H1 (cell line): ENCODE data around the gene FADS6. TPM values are rescaled to one million over a fixed set of nuclear protein-coding genes. Genes with fewer than 3 reads are reported as not detected.

Experiments
- CTCF ChIA-PET: fragments of 300-600 bp; sonication (Branson Sonifier 250); formaldehyde crosslinking; loops from one replicate; lab custom pipeline; 2021; ENCODE audit not compliant: partially characterized antibody; lab: Charles Lee
- POLR2A ChIA-PET: fragments of 300-600 bp; sonication (Branson Sonifier 250); formaldehyde crosslinking; loops from one replicate; lab custom pipeline; 2021; ENCODE audit warnings: inconsistent platforms; ENCODE audit not compliant: partially characterized antibody; lab: Charles Lee
- DNase-seq, 2 experiments: peaks; one replicate each; pipeline versions ENCODE4 v3.0.0 to v3.0.0-alpha.2; 2010 to 2022; ENCODE audit warnings: low spot score in 2 of 2, low read depth in 1 of 2, mixed read lengths in 1 of 2
- FAIRE-seq: peaks from 2 replicates; lab custom pipeline; 2011; peaks lifted over from hg19 to GRCh38; lab: Jason Lieb, UNC
- H2AFZ ChIP-seq: 2 replicates; pipeline ENCODE4 v1.8.1; 2012; ENCODE audit warnings: low read length, inconsistent platforms
- H2AK5ac ChIP-seq: 2 replicates; pipeline ENCODE4 v1.6.1; 2013; ENCODE audit warnings: low read depth, low read length
- H2BK120ac ChIP-seq: replicated peaks from 2 replicates; pipeline ENCODE3; 2013; ENCODE audit warnings: low read depth, low read length, inconsistent platforms
- H2BK12ac ChIP-seq: 2 replicates; pipeline ENCODE4 v1.6.1; 2013; ENCODE audit warnings: low read depth, low read length
- H2BK15ac ChIP-seq: 2 replicates; pipeline ENCODE4 v1.6.1; 2013; ENCODE audit warnings: low read length
- H2BK20ac ChIP-seq: 2 replicates; pipeline ENCODE4 v1.6.1; 2013; ENCODE audit warnings: low read length
- H2BK5ac ChIP-seq: 2 replicates; pipeline ENCODE4 v1.6.1; 2013; ENCODE audit warnings: low read depth, low read length
- H3K14ac ChIP-seq: 2 replicates; pipeline ENCODE4 v1.6.1; 2013; ENCODE audit warnings: inconsistent platforms; ENCODE audit not compliant: insufficient read length
- H3K18ac ChIP-seq: 2 replicates; pipeline ENCODE4 v1.6.1; 2013; ENCODE audit warnings: low read length; ENCODE audit errors: extremely low read depth
- H3K23ac ChIP-seq: 2 replicates; pipeline ENCODE4 v1.6.1; 2013; ENCODE audit warnings: inconsistent platforms; ENCODE audit not compliant: insufficient read length
- H3K23me2 ChIP-seq: 2 replicates; pipeline ENCODE4 v1.6.1; 2013; ENCODE audit warnings: low read depth, low read length
- H3K27ac ChIP-seq: 2 replicates; pipeline ENCODE4 v1.6.1; 2011; ENCODE audit warnings: low read depth, low read length, inconsistent platforms
- H3K27me3 ChIP-seq, 4 experiments: replicated peaks in 1 of 4; 1 replicate in 1 of 4; 2 replicates in 3 of 4; pipeline versions ENCODE4 v1.6.1 to v1.8.1; 2011 to 2013; ENCODE audit warnings: low read length in 3 of 4, mild to moderate bottlenecking in 3 of 4, inconsistent platforms in 2 of 4, mixed read lengths in 2 of 4, moderate library complexity in 1 of 4; ENCODE audit not compliant: control insufficient read depth in 3 of 4, insufficient read depth in 3 of 4; ENCODE audit errors: extremely low read depth in 1 of 4
- H3K36me3 ChIP-seq, 4 experiments: 2 replicates each; pipeline versions ENCODE4 v1.6.1 to v1.8.1; 2011 to 2013; ENCODE audit warnings: mild to moderate bottlenecking in 4 of 4, low read length in 3 of 4, moderate library complexity in 2 of 4, control low read depth in 1 of 4, inconsistent platforms in 1 of 4; ENCODE audit not compliant: insufficient read depth in 4 of 4, control insufficient read depth in 2 of 4
- H3K4ac ChIP-seq: replicated peaks from 2 replicates; pipeline ENCODE3; 2013; ENCODE audit warnings: low read length, low read depth, mixed read lengths, inconsistent platforms; ENCODE audit not compliant: insufficient read length
- H3K4me1 ChIP-seq, 4 experiments: replicated peaks in 1 of 4; 1 replicate in 1 of 4; 2 replicates in 3 of 4; pipeline versions ENCODE4 v1.6.1 to v1.8.1; 2011 to 2013; ENCODE audit warnings: low read length in 3 of 4, inconsistent platforms in 2 of 4, mixed read lengths in 1 of 4; ENCODE audit not compliant: insufficient read depth in 4 of 4, control insufficient read depth in 3 of 4
- H3K4me2 ChIP-seq, 2 experiments: 2 replicates each; pipeline versions ENCODE4 v1.6.1 to v1.8.1; 2011 to 2013; ENCODE audit warnings: low read depth in 2 of 2, low read length in 2 of 2, control low read depth in 1 of 2, inconsistent platforms in 1 of 2, mild to moderate bottlenecking in 1 of 2; ENCODE audit not compliant: insufficient read depth in 1 of 2
- H3K4me3 ChIP-seq, 4 experiments: fragments of 200-600, 300-600 bp in 1 of 4; sonication (generic), shearing (Covaris generic), sonication (Bioruptor Twin) in 1 of 4; 2 replicates each; pipeline versions ENCODE4 v1.5.1 to v1.8.1; 2011 to 2016; ENCODE audit warnings: low read length in 4 of 4, low read depth in 3 of 4, control low read depth in 2 of 4, inconsistent platforms in 2 of 4, mild to moderate bottlenecking in 2 of 4, mixed read lengths in 1 of 4, moderate library complexity in 1 of 4; ENCODE audit not compliant: insufficient read depth in 2 of 4; ENCODE audit errors: extremely low read depth in 1 of 4
- H3K56ac ChIP-seq: replicated peaks from 2 replicates; pipeline ENCODE3; 2013; ENCODE audit warnings: low read depth, mild to moderate bottlenecking, mixed read lengths, low read length, inconsistent platforms; ENCODE audit not compliant: insufficient read length
- H3K79me1 ChIP-seq: 2 replicates; pipeline ENCODE4 v1.6.1; 2013; ENCODE audit warnings: low read depth, low read length, control low read depth
- H3K79me2 ChIP-seq, 2 experiments: 2 replicates each; pipeline versions ENCODE4 v1.6.1 to v1.8.1; 2012 to 2013; ENCODE audit warnings: low read length in 2 of 2, mild to moderate bottlenecking in 2 of 2, inconsistent platforms in 1 of 2; ENCODE audit not compliant: insufficient read depth in 2 of 2, control insufficient read depth in 1 of 2
- H3K9ac ChIP-seq, 4 experiments: replicated peaks in 1 of 4; 1 replicate in 1 of 4; 2 replicates in 3 of 4; pipeline versions ENCODE4 v1.6.1 to v1.8.1; 2011 to 2013; ENCODE audit warnings: low read depth in 3 of 4, low read length in 3 of 4, control low read depth in 2 of 4, mild to moderate bottlenecking in 2 of 4, moderate library complexity in 2 of 4, inconsistent platforms in 1 of 4; ENCODE audit errors: extremely low read depth in 1 of 4
- H3K9me3 ChIP-seq, 2 experiments: 2 replicates each; pipeline versions ENCODE4 v1.6.1 to v1.8.1; 2012 to 2013; ENCODE audit warnings: mild to moderate bottlenecking in 2 of 2, moderate library complexity in 2 of 2, control low read depth in 1 of 2, inconsistent platforms in 1 of 2, low read depth in 1 of 2, low read length in 1 of 2, mixed read lengths in 1 of 2; ENCODE audit not compliant: insufficient read depth in 2 of 2
- H4K20me1 ChIP-seq, 2 experiments: replicated peaks in 1 of 2; 2 replicates each; pipeline versions ENCODE3 to v1.8.1; 2011 to 2013; ENCODE audit warnings: inconsistent platforms in 2 of 2, low read length in 2 of 2, mild to moderate bottlenecking in 1 of 2; ENCODE audit not compliant: insufficient read depth in 2 of 2, control insufficient read depth in 1 of 2
- H4K5ac ChIP-seq: 2 replicates; pipeline ENCODE4 v1.6.1; 2013; ENCODE audit warnings: low read length, low read depth, mixed read lengths, inconsistent platforms; ENCODE audit not compliant: insufficient read length
- H4K8ac ChIP-seq: 2 replicates; pipeline ENCODE4 v1.8.0; 2013; ENCODE audit warnings: mild to moderate bottlenecking, moderate library complexity, low read length, inconsistent platforms; ENCODE audit not compliant: insufficient read depth; ENCODE audit errors: extremely low read depth
- H4K91ac ChIP-seq: replicated peaks from 2 replicates; pipeline ENCODE3; 2013; ENCODE audit warnings: low read length, mixed read lengths, inconsistent platforms; ENCODE audit not compliant: insufficient read length
- ASH2L ChIP-seq: fragments of 200-600, 300-600 bp; sonication (generic); IDR thresholded peaks from one replicate; pipeline ENCODE4 v1.7.1; 2017; ENCODE audit warnings: low read length
- BCL11A ChIP-seq, 2 experiments: IDR thresholded peaks; one replicate each; pipeline ENCODE4 v1.6.1; 2011; ENCODE audit warnings: low read depth in 2 of 2, low read length in 2 of 2, mild to moderate bottlenecking in 2 of 2
- CBX8 ChIP-seq: fragments of 300-800, 300-1000 bp; sonication (generic); IDR thresholded peaks from 2 replicates; pipeline ENCODE4 v1.7.1; 2016; ENCODE audit warnings: low read depth, low read length, borderline replicate concordance
- CEBPB ChIP-seq: IDR thresholded peaks from 2 replicates; pipeline ENCODE4 v1.6.1; 2012; ENCODE audit warnings: low read depth, low read length
- KDM1A ChIP-seq: fragments of 200-600, 300-600 bp; sonication (generic); IDR thresholded peaks from 2 replicates; pipeline ENCODE4 v1.7.1; 2016; ENCODE audit warnings: mild to moderate bottlenecking, low read length, borderline replicate concordance
- SAP30 ChIP-seq: fragments of 300-600 bp; sonication (generic); IDR thresholded peaks from 2 replicates; pipeline ENCODE4 v1.7.1; 2012; ENCODE audit warnings: low read length, moderate library complexity, mild to moderate bottlenecking, inconsistent platforms; ENCODE audit not compliant: insufficient read depth, insufficient replicate concordance
- SIN3A ChIP-seq, 2 experiments: IDR thresholded peaks in 1 of 2; conservative IDR thresholded peaks in 1 of 2; 2 replicates each; pipeline ENCODE4 v1.6.1; 2011 to 2012; ENCODE audit warnings: low read length in 2 of 2, improper control_type of control experiment in 1 of 2, low read depth in 1 of 2, mild to moderate bottlenecking in 1 of 2
- TBP ChIP-seq: IDR thresholded peaks from 2 replicates; pipeline ENCODE4 v1.6.1; 2011; ENCODE audit warnings: low read depth, low read length, improper control_type of control experiment
- USF2 ChIP-seq: IDR thresholded peaks from 2 replicates; pipeline ENCODE4 v1.6.1; 2011; ENCODE audit warnings: low read length, improper control_type of control experiment
- WGBS, 2 experiments: shearing (Covaris generic) in 1 of 2; methylation state at CpG; one replicate each; pipeline versions ENCODE4 v1.1.6 to v1.1.7; 2013 to 2015; ENCODE audit warnings: low lambda C conversion rate in 2 of 2, mixed read lengths in 2 of 2, inconsistent platforms in 1 of 2, low coverage in 1 of 2, missing lambda C conversion rate in 1 of 2; ENCODE audit not compliant: insufficient replicate concordance in 2 of 2, insufficient coverage in 1 of 2, insufficient read length in 1 of 2; ENCODE audit errors: extremely low coverage in 1 of 2, missing lambda C conversion rate in 1 of 2; 5-methylcytosine and 5-hydroxymethylcytosine counted together
- polyA plus RNA-seq, 7 experiments: library from polyadenylated mRNA; depleted of rRNA in 3 of 7; stranded (reverse) in 5 of 7; unstranded in 2 of 7; fragments of >200 nt in 5 of 7; fragments of 200-250 nt in 2 of 7; gene quantifications; 1 replicate in 5 of 7; 2 replicates in 1 of 7; 4 replicates in 1 of 7; pipeline versions ENCODE4 v1.2.1 to v1.2.3, GENCODE V29; 2011 to 2013; ENCODE audit warnings: missing spikeins in 2 of 7, mixed read lengths in 2 of 7
- total RNA-seq: library from RNA; stranded (reverse); fragmentation: NEBNext Ultra II Directional; extraction: Animal tissue kit (Norgen Biotek cat#: 25700); gene quantifications from 2 replicates; pipeline ENCODE4 v1.2.1, GENCODE V29; 2021

Gene FADS6
- total and polyA plus RNA-seq, 2 of the 8 experiments (the other 6 are each of a cell fraction or from before 2014, with no cell fraction given), result 0.56 to 2.5 TPM

- Histone ChIP-seq H3K4me2 (peak overlapping the region; percentile 63 to 100), H4K91ac (no peak overlapping the region), H3K4me1 (peaks cover 0 to 14% (median 6%) of the 10 kb centered on the region in 4 experiments; a peak in 6 of 7 replicates), H3K23me2 (peaks cover 10% of the 10 kb centered on the region), H2BK15ac (no peak overlapping the region), H3K4ac (peak overlapping the region; percentile 45), H3K14ac (no peak overlapping the region), H2AK5ac (no peak overlapping the region), H2BK120ac (no peak overlapping the region), H3K27ac (peak overlapping the region; percentile 90), H3K9me3 (no peaks in the 10 kb centered on the region), H4K20me1 (peaks cover 0 to 1% of the 10 kb centered on the region in 2 experiments), H2BK5ac (peak overlapping the region; percentile 87), H3K56ac (no peak overlapping the region), H3K27me3 (peaks cover 0 to 3% (median 0%) of the 10 kb centered on the region in 4 experiments; a peak in 2 of 7 replicates), H3K9ac (peak overlapping the region; percentile 77 to 98 (median 90)), H4K8ac (peak overlapping the region; percentile 94; the same call in 1 of the 2 replicates), H3K79me2 (no peaks in the 10 kb centered on the region; a peak in 1 of 4 replicates), H4K5ac (peak overlapping the region; percentile 78), H3K79me1 (peaks cover 7% of the 10 kb centered on the region; the same call in 1 of the 2 replicates), H2AFZ (peak overlapping the region; percentile 47; the same call in 1 of the 2 replicates), H2BK12ac (no peak overlapping the region), H3K4me3 (peak overlapping the region; percentile 70 to 99 (median 84)), H2BK20ac (no peak overlapping the region), H3K36me3 (no peaks in the 10 kb centered on the region), H3K23ac (no peak overlapping the region), H3K18ac (peak overlapping the region; percentile 71; the same call in 1 of the 2 replicates)
- FAIRE-seq, result peak; percentile 78
- ChIA-PET POLR2A (interaction anchor here (0.6 to 2.6 kb wide), 30 partner anchors 9 to 907 kb away, joined by 3 to 17 read pairs (median 4); partner anchors contain the start of genes GRIN2C, NAT9, OTOP2 and SLC16A5), CTCF (interaction anchor here (0.7 to 81.0 kb wide), 6 partner anchors 33 to 216 kb away, joined by 3 to 2981 read pairs (median 4); partner anchors contain the start of genes GRIN2C, NAT9 and OTOP2)
- DNase-seq, result peak; percentile 98 to 99
- WGBS, 2 experiments, result 2% methylated on average over 46 of the region's 55 CpGs; no CpG with 5 or more reads in 1 of the 2 experiments
- TF ChIP-seq SIN3A (conservative IDR thresholded peaks at IDR 0.05 in 1 of 2, IDR thresholded peaks at IDR 0.05 in 1 of 2; ENCODE audit: low read depth in 1 of 2, low read length in 2 of 2) (peak in 1 of 2 experiments; percentile 81; a peak in 2 of 4 replicates), USF2 (peak; percentile 98), TBP (peak; percentile 86), CBX8 (no peak), CEBPB (peak; percentile 84), BCL11A (IDR thresholded peaks at IDR 0.05; ENCODE audit: low read depth in 2 of 2, low read length in 2 of 2) (no peak), SAP30 (peak; percentile 65), KDM1A (no peak), ASH2L (peak; percentile 36)
These were observed 20.2 kb downstream of the FADS6 start for GRCh38 chr17:74873037-74873873.
